Muscle layer of colon (tissue), 2 donors: Measurements from ENCODE around the gene SEZ6.

Experiments
- H3K27ac ChIP-seq: one replicate; pipeline ENCODE4 v1.7.0; 2013; ENCODE audit warnings: low read depth, mild to moderate bottlenecking, low read length, moderate library complexity
- H3K27me3 ChIP-seq, 2 donors: one replicate each; pipeline ENCODE4 v1.7.0; 2013; ENCODE audit warnings: low read length in 2 of 2, mild to moderate bottlenecking in 2 of 2; ENCODE audit not compliant: insufficient read depth in 2 of 2, control insufficient read depth in 1 of 2
- H3K36me3 ChIP-seq: one replicate; pipeline ENCODE4 v1.7.0; 2013; ENCODE audit warnings: mild to moderate bottlenecking, low read length; ENCODE audit not compliant: insufficient read depth
- H3K4me1 ChIP-seq: one replicate; pipeline ENCODE4 v1.7.0; 2013; ENCODE audit warnings: mild to moderate bottlenecking, low read length; ENCODE audit not compliant: insufficient read depth
- H3K4me3 ChIP-seq, 2 donors: one replicate each; pipeline ENCODE4 v1.7.0; 2013; ENCODE audit warnings: low read length in 2 of 2, low read depth in 1 of 2, mild to moderate bottlenecking in 1 of 2, moderate library complexity in 1 of 2
- H3K9ac ChIP-seq: one replicate; pipeline ENCODE4 v1.7.0; 2013; ENCODE audit warnings: low read length
- H3K9me3 ChIP-seq: one replicate; pipeline ENCODE4 v1.7.0; 2013; ENCODE audit warnings: mild to moderate bottlenecking, low read length
- donor health status: abdominal sarcoma.
- donor health status: Adenocarcinoma of cecum.

The SEZ6 gene

DNA sequence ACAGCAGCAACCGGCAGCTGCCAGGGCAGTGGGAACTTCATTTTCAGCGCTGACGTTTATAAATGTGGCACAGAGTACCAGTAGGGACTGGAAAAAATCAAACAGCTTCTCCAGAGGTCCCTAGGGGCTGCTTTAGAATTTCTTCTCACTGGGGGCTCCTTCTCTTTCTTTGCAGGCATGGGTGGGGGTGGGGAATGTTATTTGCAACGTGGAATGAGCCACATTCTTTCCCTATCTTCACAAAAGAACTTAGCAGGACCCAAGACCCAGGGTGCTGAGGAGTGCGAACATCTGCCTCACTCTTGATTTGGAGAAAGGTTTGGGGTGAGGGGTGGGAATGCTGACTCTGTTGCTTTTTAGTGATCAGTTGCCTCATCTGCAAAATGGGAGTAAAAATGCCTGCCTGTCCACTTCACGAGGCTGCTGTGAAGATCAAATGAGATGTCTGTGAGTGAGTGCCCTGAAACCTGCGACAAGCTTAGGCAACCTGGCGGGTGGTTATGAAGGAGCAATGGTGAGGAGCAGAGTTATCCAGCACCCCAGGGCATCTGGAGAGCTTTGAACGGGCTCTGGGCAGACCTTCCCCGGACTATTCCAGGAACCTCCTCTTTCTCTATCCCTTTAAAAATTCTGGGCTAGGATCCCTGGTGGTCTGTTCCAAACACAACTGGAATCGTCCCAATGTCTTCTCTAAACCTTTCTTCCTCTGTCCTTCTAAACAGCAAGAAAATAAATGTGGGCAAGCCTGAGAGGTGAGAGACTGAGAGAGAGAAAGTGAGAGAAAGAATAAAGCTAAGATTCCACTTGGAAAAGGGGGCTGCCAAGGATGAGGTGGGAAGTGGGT lies 26.4 kb upstream of the SEZ6 start:
- H3K9ac ChIP-seq: no peak overlapping the region
- no peaks in the 10 kb centered on the region for H3K9me3 ChIP-seq
- H3K27me3 ChIP-seq: no peaks in the 10 kb centered on the region
- no peak overlapping the region for H3K27ac ChIP-seq
- H3K4me3 ChIP-seq: no peak overlapping the region
- no peaks in the 10 kb centered on the region for H3K36me3 ChIP-seq
- no peaks in the 10 kb centered on the region for H3K4me1 ChIP-seq

GRCh38 chr17:29031488-29031887 lies 25.7 kb upstream of the SEZ6 start:
- Histone ChIP-seq H3K27ac (no peak overlapping the region), H3K4me3 (no peak overlapping the region), H3K36me3 (no peaks in the 10 kb centered on the region), H3K9me3 (no peaks in the 10 kb centered on the region), H3K27me3 (no peaks in the 10 kb centered on the region), H3K9ac (no peak overlapping the region), H3K4me1 (no peaks in the 10 kb centered on the region)

GRCh38 chr17:29024316-29024952 lies 18.6 kb upstream of the SEZ6 start:
- Histone ChIP-seq H3K4me1 (peaks cover 3% of the 10 kb centered on the region), H3K27ac (no peak overlapping the region), H3K9me3 (no peaks in the 10 kb centered on the region), H3K36me3 (no peaks in the 10 kb centered on the region), H3K9ac (no peak overlapping the region), H3K4me3 (no peak overlapping the region), H3K27me3 (no peaks in the 10 kb centered on the region)

DNA sequence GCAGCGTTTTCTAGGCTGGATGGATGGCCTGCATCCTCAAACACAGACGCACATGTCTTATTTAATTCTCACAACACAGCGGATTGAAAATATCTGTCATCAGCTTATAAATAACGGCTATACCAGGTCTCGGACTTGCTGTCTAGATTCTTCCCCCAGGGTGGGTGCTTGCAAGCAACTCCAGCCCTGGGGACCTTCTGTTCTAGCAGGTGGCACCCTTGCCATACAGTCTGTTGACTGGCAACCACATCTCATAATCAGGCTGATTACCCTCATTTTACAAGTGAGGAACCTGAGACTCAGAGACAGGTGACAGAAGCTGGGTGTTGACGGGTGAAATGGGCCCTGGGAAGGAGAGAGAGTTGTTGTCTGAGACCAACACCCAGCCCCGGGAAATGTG lies 16.2 kb upstream of the SEZ6 start:
- H3K9ac ChIP-seq: no peak overlapping the region
- H3K27me3 ChIP-seq: no peaks in the 10 kb centered on the region
- no peaks in the 10 kb centered on the region for H3K9me3 ChIP-seq
- no peaks in the 10 kb centered on the region for H3K36me3 ChIP-seq
- no peak overlapping the region for H3K27ac ChIP-seq
- H3K4me1 ChIP-seq: peaks cover 4% of the 10 kb centered on the region
- no peak overlapping the region for H3K4me3 ChIP-seq

DNA sequence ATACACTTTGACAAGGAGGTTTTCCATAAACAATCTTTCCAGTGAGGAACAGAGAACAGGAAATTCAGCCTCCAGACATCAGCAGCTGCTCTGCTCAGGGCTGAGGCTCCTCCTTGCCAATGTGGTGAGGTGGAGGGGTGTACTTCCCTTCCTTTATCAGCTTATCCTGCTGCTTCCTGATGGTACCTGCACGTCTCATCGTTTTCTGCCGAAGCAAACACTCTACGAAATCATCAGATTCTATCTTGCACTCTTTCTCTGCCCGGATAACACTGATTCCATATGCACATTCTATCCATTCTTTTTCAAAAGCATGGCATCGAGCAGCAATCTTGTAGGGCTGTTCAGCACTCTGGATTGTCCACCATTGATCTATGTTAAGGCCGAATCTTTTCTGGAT lies 15.4 kb upstream of the SEZ6 start:
- Histone ChIP-seq H3K9ac (no peak overlapping the region), H3K27ac (no peak overlapping the region), H3K27me3 (no peaks in the 10 kb centered on the region), H3K9me3 (no peaks in the 10 kb centered on the region), H3K4me1 (peaks cover 4% of the 10 kb centered on the region), H3K36me3 (no peaks in the 10 kb centered on the region), H3K4me3 (no peak overlapping the region)

- H3K4me1 ChIP-seq: peaks cover 4% of the 10 kb centered on the region
- H3K4me3 ChIP-seq: no peak overlapping the region
- no peaks in the 10 kb centered on the region for H3K9me3 ChIP-seq
- H3K27me3 ChIP-seq: no peaks in the 10 kb centered on the region
- H3K36me3 ChIP-seq: no peaks in the 10 kb centered on the region
- H3K9ac ChIP-seq: no peak overlapping the region
- H3K27ac ChIP-seq: no peak overlapping the region
Measured at GRCh38 chr17:29020576-29020975, 14.7 kb upstream of the SEZ6 start.

GRCh38 chr17:29019475-29020181 lies 13.8 kb upstream of the SEZ6 start:
- Histone ChIP-seq H3K9ac (no peak overlapping the region), H3K27me3 (no peaks in the 10 kb centered on the region), H3K9me3 (no peaks in the 10 kb centered on the region), H3K36me3 (no peaks in the 10 kb centered on the region), H3K27ac (no peak overlapping the region), H3K4me3 (no peak overlapping the region), H3K4me1 (peaks cover 4% of the 10 kb centered on the region)

GRCh38 chr17:29018788-29019474 lies 13.1 kb upstream of the SEZ6 start:
- H3K36me3 ChIP-seq: no peaks in the 10 kb centered on the region

DNA sequence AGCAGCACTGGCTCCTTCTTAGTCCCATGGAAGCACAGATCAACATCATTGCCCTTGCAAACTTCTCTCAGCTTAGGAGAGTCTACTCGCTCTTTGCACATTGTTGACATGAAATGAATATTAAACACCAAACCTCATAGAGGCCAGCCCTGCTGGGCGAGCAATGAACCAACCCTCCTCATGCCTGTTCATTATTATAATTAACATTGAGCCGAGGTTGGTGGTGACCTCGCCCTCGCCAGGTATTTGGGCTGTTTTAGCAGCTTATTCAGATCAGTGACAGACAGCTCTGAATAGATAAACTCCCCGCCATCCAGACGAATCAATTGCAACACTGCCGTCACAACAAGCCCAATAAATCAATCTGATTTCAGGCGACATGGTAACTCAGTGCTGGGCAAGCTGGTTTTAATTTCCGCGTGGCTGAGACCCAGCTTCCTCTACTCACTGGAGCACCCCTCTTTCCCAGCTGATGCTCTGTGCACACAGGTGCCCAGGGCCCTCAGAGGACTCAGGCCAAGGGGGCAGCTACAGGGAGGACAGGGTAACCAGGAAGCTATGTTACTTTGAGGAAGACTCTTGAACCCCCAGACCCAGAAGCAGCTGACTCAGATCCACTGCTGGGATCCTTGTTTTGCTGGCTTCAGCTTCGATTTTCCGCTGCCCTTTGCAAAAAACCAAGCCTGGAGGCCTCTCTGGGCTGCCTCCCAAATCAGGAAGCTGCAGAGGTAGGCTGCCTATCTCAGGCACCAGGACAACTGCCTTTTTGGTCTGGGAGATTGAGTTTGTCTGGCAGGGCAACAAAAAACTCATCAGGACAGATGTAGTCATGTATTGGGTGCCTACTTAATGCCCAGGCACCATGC lies 10.7 kb upstream of the SEZ6 start:
- H3K4me1 ChIP-seq: peaks cover 4% of the 10 kb centered on the region
- H3K27me3 ChIP-seq: no peaks in the 10 kb centered on the region
- H3K36me3 ChIP-seq: no peaks in the 10 kb centered on the region
- H3K9ac ChIP-seq: no peak overlapping the region
- no peak overlapping the region for H3K4me3 ChIP-seq
- no peak overlapping the region for H3K27ac ChIP-seq
- no peaks in the 10 kb centered on the region for H3K9me3 ChIP-seq

More at GRCh38 chr17:29018788-29019474, 13.1 kb upstream of the SEZ6 start:
- no peaks in the 10 kb centered on the region for H3K9me3 ChIP-seq
- H3K4me3 ChIP-seq: no peak overlapping the region
- H3K27me3 ChIP-seq: no peaks in the 10 kb centered on the region
- H3K4me1 ChIP-seq: peaks cover 4% of the 10 kb centered on the region
- H3K9ac ChIP-seq: no peak overlapping the region
- no peak overlapping the region for H3K27ac ChIP-seq

DNA sequence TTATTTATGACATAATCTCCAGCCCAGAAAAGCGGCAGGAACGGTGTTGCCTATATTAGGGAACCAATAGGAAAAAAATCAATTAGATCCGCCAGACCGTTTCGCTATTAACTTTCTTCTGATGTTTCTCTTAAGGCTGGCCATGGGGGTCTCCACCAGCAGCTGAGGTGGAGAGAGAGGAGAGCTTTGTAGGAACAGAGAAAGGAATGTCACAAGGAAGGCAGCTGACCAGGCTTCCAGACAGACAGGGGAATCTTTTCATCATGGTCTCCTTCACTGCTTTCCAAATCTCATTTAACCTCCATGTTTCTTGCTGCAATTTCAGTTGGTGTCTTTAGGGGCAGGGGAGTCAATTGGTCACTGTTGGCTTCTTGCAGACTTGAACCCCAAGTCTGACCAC lies 8.9 kb upstream of the SEZ6 start:
- no peaks in the 10 kb centered on the region for H3K36me3 ChIP-seq
- no peaks in the 10 kb centered on the region for H3K9me3 ChIP-seq
- no peaks in the 10 kb centered on the region for H3K27me3 ChIP-seq
- no peak overlapping the region for H3K4me3 ChIP-seq
- no peak overlapping the region for H3K9ac ChIP-seq
- no peak overlapping the region for H3K27ac ChIP-seq
- H3K4me1 ChIP-seq: peaks cover 4% of the 10 kb centered on the region
